ENCODE results near the gene B3GALT6.

- TF ChIP-seq ZNF114 (CRISPR knock-in tag; IDR thresholded peaks at IDR 0.05) (no peak), REST (IDR thresholded peaks at IDR 0.05; ENCODE audit: unreplicated experiment) (no peak)
Observed at GRCh38 chr1:1260843-1261560, 29.0 kb downstream of the B3GALT6 start.

Data from GM23338 (cell line).